Measurements from ENCODE around the gene DNAJB9.

DNA sequence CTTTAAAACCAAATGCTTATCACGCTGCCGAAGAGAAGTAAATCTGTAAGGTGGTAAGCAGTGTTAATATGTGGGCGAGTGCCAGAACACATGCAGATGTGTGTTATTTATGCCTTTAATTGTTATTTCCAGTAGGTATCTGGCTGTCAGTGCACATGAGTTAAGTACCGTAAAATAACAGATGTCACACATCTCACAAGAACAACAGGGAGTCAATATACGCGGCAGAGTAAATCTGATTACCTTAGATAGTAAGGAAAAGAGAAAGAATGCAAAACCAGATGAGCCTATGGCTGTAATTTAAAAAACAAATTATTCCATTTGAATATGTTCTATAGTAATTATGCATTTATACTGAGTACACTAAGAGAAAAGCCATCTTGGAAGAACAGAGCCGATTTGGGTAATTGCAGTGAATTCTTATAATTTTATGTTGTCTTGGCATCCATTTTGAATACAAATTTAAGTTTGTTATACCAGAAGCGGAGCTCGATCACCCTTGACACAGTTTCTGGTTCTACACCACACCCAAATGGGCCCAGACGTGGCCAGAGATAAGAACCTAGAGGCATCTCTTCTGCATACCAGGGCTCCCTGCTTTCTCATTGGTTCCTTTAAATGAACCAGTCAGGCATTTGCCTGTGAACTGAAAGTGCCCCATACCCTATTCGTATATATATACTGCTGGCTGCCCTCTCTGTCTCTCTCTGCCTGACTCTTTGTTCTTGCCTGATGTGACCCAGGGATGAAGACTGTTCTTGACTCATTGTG, 34.8 kb downstream of the DNAJB9 start:
- no peak for TF ChIP-seq EZH2 (IDR thresholded peaks at IDR 0.05)
- TF ChIP-seq CTCF (IDR thresholded peaks at IDR 0.05), result no peak
